PC-9 (cell line): ENCODE data around the gene ACOX1.

ENCODE experiments used
- CTCF ChIP-seq: fragments of 200-600 bp; sonication (generic); conservative IDR thresholded peaks from 2 replicates; pipeline ENCODE4 v1.6.1; 2017; ENCODE audit warnings: mixed run types, antibody characterized with exemption, mild to moderate bottlenecking, moderate library complexity
- EZH2 ChIP-seq: fragments of 200-600 bp; sonication (generic); IDR thresholded peaks from 2 replicates; pipeline ENCODE4 v1.8.0; 2017; ENCODE audit warnings: antibody characterized with exemption, low read depth

- TF ChIP-seq CTCF (no peak), EZH2 (no peak)
Observed at GRCh38 chr17:75906143-75906884, 72.7 kb downstream of the ACOX1 start.
